Caco-2 (cell line): Measurements from ENCODE around the gene ACOT7. TPM values are rescaled to one million over a fixed set of nuclear protein-coding genes. Genes with fewer than 3 reads are reported as not detected.

Experiments
- BruUV-seq: library from RNA; stranded (reverse); fragments of 400-500 nt; replicated peaks from 2 replicates; lab custom pipeline; 2021; lab: Mats Ljungman, UMichigan
- CTCF ChIA-PET: fragments of 300-600 bp; sonication (Branson Sonifier 250); formaldehyde crosslinking; loops from one replicate; lab custom pipeline; 2022; ENCODE audit warnings: antibody characterized with exemption; lab: Charles Lee
- POLR2A ChIA-PET: fragments of 300-600 bp; sonication (Branson Sonifier 250); formaldehyde crosslinking; loops from one replicate; lab custom pipeline; 2022; ENCODE audit warnings: antibody characterized with exemption; lab: Charles Lee
- DNase-seq, 2 experiments: peaks; one replicate each; pipeline versions ENCODE4 v3.0.0 to v3.0.0-alpha.2; 2020 to 2022
- H3K27me3 ChIP-seq: replicated peaks from 2 replicates; pipeline ENCODE4 v1.6.0; 2011; ENCODE audit warnings: low read length; ENCODE audit not compliant: control insufficient read depth, insufficient read depth
- H3K36me3 ChIP-seq: 2 replicates; pipeline ENCODE4 v1.5.1; 2011; ENCODE audit warnings: low read length; ENCODE audit not compliant: control insufficient read depth, insufficient read depth
- H3K4me1 ChIP-seq: fragments of 250-450 bp; sonication (Bioruptor Pico); 2 replicates; pipeline ENCODE4 v1.5.1; 2020; ENCODE audit warnings: mild to moderate bottlenecking
- H3K4me3 ChIP-seq: 2 replicates; pipeline ENCODE4 v1.5.1; 2011; ENCODE audit warnings: low read depth, mild to moderate bottlenecking, control low read depth, low read length
- H3K9me3 ChIP-seq: fragments of 250-450 bp; sonication (Bioruptor Pico); 2 replicates; pipeline ENCODE4 v1.5.1; 2020; ENCODE audit warnings: mild to moderate bottlenecking, moderate library complexity
- H3K27ac Mint-ChIP-seq: one replicate; pipeline ENCODE4 v1.8.0; 2022; ENCODE audit warnings: mixed read lengths; ENCODE audit not compliant: unreplicated experiment
- H3K27me3 Mint-ChIP-seq: one replicate; pipeline ENCODE4 v1.8.0; 2022; ENCODE audit warnings: mixed read lengths; ENCODE audit not compliant: insufficient read depth, unreplicated experiment
- H3K36me3 Mint-ChIP-seq: one replicate; pipeline ENCODE4 v1.8.0; 2022; ENCODE audit warnings: mild to moderate bottlenecking, mixed read lengths; ENCODE audit not compliant: insufficient read depth, unreplicated experiment
- H3K4me1 Mint-ChIP-seq: one replicate; pipeline ENCODE4 v1.8.0; 2022; ENCODE audit warnings: low read depth, mixed read lengths; ENCODE audit not compliant: unreplicated experiment
- H3K4me3 Mint-ChIP-seq: one replicate; pipeline ENCODE4 v1.8.0; 2022; ENCODE audit warnings: mild to moderate bottlenecking, moderate library complexity, mixed read lengths; ENCODE audit not compliant: unreplicated experiment
- H3K9me3 Mint-ChIP-seq: one replicate; pipeline ENCODE4 v1.8.0; 2022; ENCODE audit warnings: mixed read lengths; ENCODE audit not compliant: unreplicated experiment
- intact Hi-C: fragments of 100-400 bp; cut with micrococcal nuclease; formaldehyde crosslinking; loops from one replicate; pipeline ENCODE4 v1.10.0; 2022; ENCODE audit not compliant: unreplicated experiment
- total RNA-seq: library from RNA; stranded (reverse); gene quantifications from 2 replicates; pipeline ENCODE4 v1.2.3, GENCODE V29; 2022
- TF ChIP-seq, protein P1 (sequence below), 2 experiments: fragments of 200-600 bp in 1 of 2; IDR thresholded peaks; 1 replicate in 1 of 2; 2 replicates in 1 of 2; pipeline versions ENCODE4 v1.5.1 to v1.8.0; 2011 to 2022; ENCODE audit warnings: antibody characterized with exemption in 1 of 2, control low read depth in 1 of 2, inconsistent platforms in 1 of 2, low read depth in 1 of 2, low read length in 1 of 2, mild to moderate bottlenecking in 1 of 2, moderate library complexity in 1 of 2; ENCODE audit not compliant: insufficient read depth in 1 of 2, severe bottlenecking in 1 of 2, unreplicated experiment in 1 of 2

ACOT7 gene
- total RNA-seq, 1 experiment from 2014 or later = 221 TPM

DNA sequence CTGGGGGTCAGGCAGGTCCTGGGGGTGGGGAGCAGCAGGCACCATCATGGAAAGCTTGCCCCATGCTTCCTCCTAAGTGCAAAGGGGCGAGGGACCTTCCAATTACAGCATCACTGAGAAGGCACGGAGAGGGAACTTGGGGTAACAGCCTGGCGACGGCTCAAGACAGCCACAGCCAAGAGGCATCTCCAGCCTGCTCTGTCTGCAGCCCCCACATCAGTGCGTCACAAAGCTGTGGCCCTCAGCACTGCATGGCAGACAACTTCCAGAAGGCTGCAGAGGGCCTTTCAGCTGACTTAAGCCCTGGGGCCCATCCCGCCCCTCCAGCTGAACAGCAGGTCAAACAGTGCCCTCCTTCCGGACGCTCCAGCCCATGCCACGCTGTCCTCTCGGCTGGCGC is 119.5 kb downstream of the ACOT7 start:
- Histone ChIP-seq H3K4me3 (no peak overlapping the region), H3K27me3 (no peaks in the 10 kb centered on the region), H3K4me1 (no peaks in the 10 kb centered on the region), H3K9me3 (no peaks in the 10 kb centered on the region), H3K36me3 (no peaks in the 10 kb centered on the region; the same call in 1 of the 2 replicates)
- TF ChIP-seq, protein P1, sequence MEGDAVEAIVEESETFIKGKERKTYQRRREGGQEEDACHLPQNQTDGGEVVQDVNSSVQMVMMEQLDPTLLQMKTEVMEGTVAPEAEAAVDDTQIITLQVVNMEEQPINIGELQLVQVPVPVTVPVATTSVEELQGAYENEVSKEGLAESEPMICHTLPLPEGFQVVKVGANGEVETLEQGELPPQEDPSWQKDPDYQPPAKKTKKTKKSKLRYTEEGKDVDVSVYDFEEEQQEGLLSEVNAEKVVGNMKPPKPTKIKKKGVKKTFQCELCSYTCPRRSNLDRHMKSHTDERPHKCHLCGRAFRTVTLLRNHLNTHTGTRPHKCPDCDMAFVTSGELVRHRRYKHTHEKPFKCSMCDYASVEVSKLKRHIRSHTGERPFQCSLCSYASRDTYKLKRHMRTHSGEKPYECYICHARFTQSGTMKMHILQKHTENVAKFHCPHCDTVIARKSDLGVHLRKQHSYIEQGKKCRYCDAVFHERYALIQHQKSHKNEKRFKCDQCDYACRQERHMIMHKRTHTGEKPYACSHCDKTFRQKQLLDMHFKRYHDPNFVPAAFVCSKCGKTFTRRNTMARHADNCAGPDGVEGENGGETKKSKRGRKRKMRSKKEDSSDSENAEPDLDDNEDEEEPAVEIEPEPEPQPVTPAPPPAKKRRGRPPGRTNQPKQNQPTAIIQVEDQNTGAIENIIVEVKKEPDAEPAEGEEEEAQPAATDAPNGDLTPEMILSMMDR (IDR thresholded peaks at IDR 0.05; ENCODE audit: insufficient read depth in 1 of 2, low read depth in 1 of 2, low read length in 1 of 2, severe bottlenecking in 1 of 2, unreplicated experiment in 1 of 2) = no peak
- no peaks in the 10 kb centered on the region for H3K27me3 Mint-ChIP-seq
- intact Hi-C loops = no loop called here
- peaks cover 33% of the 10 kb centered on the region for H3K36me3 Mint-ChIP-seq
- POLR2A ChIA-PET = no interaction called here
- DNase-seq = no peak
- no peaks in the 10 kb centered on the region for H3K9me3 Mint-ChIP-seq
- H3K4me3 Mint-ChIP-seq = no peak overlapping the region
- H3K4me1 Mint-ChIP-seq = no peaks in the 10 kb centered on the region
- CTCF ChIA-PET = no interaction called here
- H3K27ac Mint-ChIP-seq = no peak overlapping the region
- no TSS peak for BruUV-seq

DNA sequence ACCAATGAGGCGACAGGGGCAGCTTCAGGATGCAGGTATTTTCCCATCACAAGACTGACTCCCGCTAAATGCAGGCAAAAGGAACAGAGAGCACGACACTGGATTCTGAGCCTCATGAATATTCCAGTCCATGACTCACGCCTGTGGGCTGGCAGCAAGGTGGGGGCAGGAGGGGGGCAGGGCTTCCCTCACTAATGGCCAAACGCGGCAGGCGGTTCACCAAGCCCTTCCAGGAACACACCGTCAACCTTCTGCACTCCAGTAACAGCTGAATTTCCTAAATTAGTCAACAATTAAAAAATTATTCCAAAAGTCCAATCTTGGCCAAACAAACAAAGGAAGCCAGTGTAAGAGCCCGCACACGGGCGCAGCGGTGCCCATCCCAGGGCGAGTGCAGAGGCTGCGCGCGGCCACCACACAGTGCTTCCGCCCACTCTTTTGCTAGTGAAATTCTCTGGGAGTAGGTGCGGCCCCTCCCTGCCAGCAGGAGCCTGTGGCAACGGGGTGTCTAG is 120.1 kb downstream of the ACOT7 start:
- no peak overlapping the region for H3K27ac Mint-ChIP-seq
- no TSS peak for BruUV-seq
- H3K9me3 Mint-ChIP-seq = no peaks in the 10 kb centered on the region
- H3K36me3 ChIP-seq = no peaks in the 10 kb centered on the region; the same call in 1 of the 2 replicates
- ChIA-PET CTCF (no interaction called here), POLR2A (no interaction called here)
- no peaks in the 10 kb centered on the region for H3K4me1 Mint-ChIP-seq
- H3K4me1 ChIP-seq = no peaks in the 10 kb centered on the region
- no peak overlapping the region for H3K4me3 ChIP-seq
- no peaks in the 10 kb centered on the region for H3K27me3 ChIP-seq
- H3K4me3 Mint-ChIP-seq = no peak overlapping the region
- peaks cover 33% of the 10 kb centered on the region for H3K36me3 Mint-ChIP-seq
- TF ChIP-seq, protein P1 (IDR thresholded peaks at IDR 0.05; ENCODE audit: insufficient read depth in 1 of 2, low read depth in 1 of 2, low read length in 1 of 2, severe bottlenecking in 1 of 2, unreplicated experiment in 1 of 2) = no peak
- H3K27me3 Mint-ChIP-seq = no peaks in the 10 kb centered on the region
- intact Hi-C loops = no loop called here
- DNase-seq = no peak
- no peaks in the 10 kb centered on the region for H3K9me3 ChIP-seq

DNA sequence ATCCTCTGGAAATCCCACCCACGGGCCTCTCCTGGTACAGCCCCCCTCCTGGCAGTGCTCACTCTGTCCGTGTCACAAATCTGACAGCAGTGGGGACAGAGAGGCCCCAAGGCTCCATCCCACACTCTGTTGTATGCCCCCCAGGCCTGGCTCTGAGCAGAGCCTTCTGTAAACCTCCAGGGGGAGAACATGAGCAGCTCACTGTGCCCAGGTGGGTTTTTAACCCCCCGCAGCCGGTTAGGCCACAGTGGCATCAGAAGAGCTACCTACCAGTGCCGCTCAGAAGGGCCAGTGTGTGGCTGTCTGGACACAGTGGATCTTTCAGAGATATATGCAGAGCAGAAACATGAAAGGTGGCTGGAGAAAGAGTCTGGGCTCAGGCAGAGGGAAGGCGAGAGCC is 120.7 kb downstream of the ACOT7 start:
- DNase-seq = no peak
- no peaks in the 10 kb centered on the region for H3K4me1 ChIP-seq
- no peaks in the 10 kb centered on the region for H3K27me3 Mint-ChIP-seq
- intact Hi-C loops = no loop called here
- CTCF ChIA-PET = no interaction called here
- H3K4me1 Mint-ChIP-seq = no peaks in the 10 kb centered on the region
- POLR2A ChIA-PET = no interaction called here
- peaks cover 28% of the 10 kb centered on the region for H3K36me3 Mint-ChIP-seq
- H3K4me3 Mint-ChIP-seq = no peak overlapping the region
- no peaks in the 10 kb centered on the region for H3K9me3 Mint-ChIP-seq
- H3K27ac Mint-ChIP-seq = no peak overlapping the region
- H3K4me3 ChIP-seq = no peak overlapping the region
- H3K36me3 ChIP-seq = no peaks in the 10 kb centered on the region; the same call in 1 of the 2 replicates
- no peaks in the 10 kb centered on the region for H3K27me3 ChIP-seq
- no peaks in the 10 kb centered on the region for H3K9me3 ChIP-seq
- no TSS peak for BruUV-seq
- TF ChIP-seq, protein P1 (IDR thresholded peaks at IDR 0.05; ENCODE audit: insufficient read depth in 1 of 2, low read depth in 1 of 2, low read length in 1 of 2, severe bottlenecking in 1 of 2, unreplicated experiment in 1 of 2) = no peak
